PC-3 (cell line): Measurements from ENCODE around the gene CEP126. TPM values are rescaled to one million over a fixed set of nuclear protein-coding genes. Genes with fewer than 3 reads are reported as not detected.

ENCODE experiments used
- ATAC-seq: fragments of 200-7000 bp; cut with Tn5 transposase; 2 replicates; pipeline ENCODE4 v1.9.1; 2020; ENCODE audit warnings: mild to moderate bottlenecking, moderate library complexity
- BruUV-seq: library from RNA; stranded (reverse); fragments of 400-500 nt; replicated peaks from 2 replicates; lab custom pipeline; 2021; lab: Mats Ljungman, UMichigan
- CTCF ChIA-PET: fragments of 300-600 bp; sonication (Branson Sonifier 250); formaldehyde crosslinking; loops from one replicate; lab custom pipeline; 2022; ENCODE audit warnings: antibody characterized with exemption; lab: Charles Lee
- POLR2A ChIA-PET: fragments of 300-600 bp; sonication (Branson Sonifier 250); formaldehyde crosslinking; loops from one replicate; lab custom pipeline; 2022; ENCODE audit warnings: antibody characterized with exemption; ENCODE audit not compliant: unreplicated experiment; lab: Charles Lee
- DNase-seq: peaks from one replicate; pipeline ENCODE4 v3.0.0-alpha.2; 2015
- H2AFZ ChIP-seq: fragments of 300-600 bp; sonication (generic); 2 replicates; pipeline ENCODE4 v1.6.0; 2016; ENCODE audit warnings: antibody characterized with exemption, low read length
- H3F3A ChIP-seq: fragments of 300-600 bp; sonication (generic); one replicate; pipeline ENCODE4 v1.6.0; 2017; ENCODE audit warnings: antibody characterized with exemption, low read length, control low read depth, mild to moderate bottlenecking; ENCODE audit not compliant: unreplicated experiment
- H3K27ac ChIP-seq: fragments of 300-600 bp; sonication (generic); 2 replicates; pipeline ENCODE4 v1.5.1; 2016; ENCODE audit warnings: mild to moderate bottlenecking, low read length
- H3K27me3 ChIP-seq: fragments of 300-600 bp; sonication (generic); 2 replicates; pipeline ENCODE4 v1.6.1; 2016; ENCODE audit warnings: low read length, mixed read lengths
- H3K36me3 ChIP-seq: fragments of 300-600 bp; sonication (generic); 2 replicates; pipeline ENCODE4 v1.6.1; 2016; ENCODE audit warnings: low read depth, mixed run types, low read length, mixed read lengths
- H3K4me1 ChIP-seq: fragments of 300-600 bp; sonication (generic); 2 replicates; pipeline ENCODE4 v1.5.1; 2016; ENCODE audit warnings: low read length; ENCODE audit not compliant: insufficient read depth
- H3K4me2 ChIP-seq: fragments of 300-600 bp; sonication (generic); 2 replicates; pipeline ENCODE4 v1.6.0; 2016; ENCODE audit warnings: low read length
- H3K4me3 ChIP-seq: fragments of 300-600 bp; sonication (generic); 2 replicates; pipeline ENCODE4 v1.5.1; 2016; ENCODE audit warnings: mild to moderate bottlenecking, low read length, mixed read lengths
- H3K79me2 ChIP-seq: fragments of 300-600 bp; sonication (generic); 2 replicates; pipeline ENCODE4 v1.6.1; 2017; ENCODE audit warnings: low read length, mixed read lengths
- H3K9ac ChIP-seq: fragments of 300-600 bp; sonication (generic); 2 replicates; pipeline ENCODE4 v1.6.0; 2016; ENCODE audit warnings: mild to moderate bottlenecking, low read length
- H3K9me2 ChIP-seq: fragments of 300-600 bp; sonication (generic); replicated peaks from 2 replicates; pipeline ENCODE4 v1.6.1; 2016; ENCODE audit warnings: mixed run types, low read length, mixed read lengths
- H3K9me3 ChIP-seq: fragments of 300-600 bp; sonication (generic); 2 replicates; pipeline ENCODE4 v1.6.1; 2016; ENCODE audit warnings: low read length, mixed read lengths
- H4K20me1 ChIP-seq: fragments of 300-600 bp; sonication (generic); 2 replicates; pipeline ENCODE4 v1.6.1; 2016; ENCODE audit warnings: low read length, mixed read lengths
- CTCF ChIP-seq: fragments of 300-600 bp; sonication (generic); conservative IDR thresholded peaks from 2 replicates; pipeline ENCODE4 v1.5.1; 2017; ENCODE audit warnings: antibody characterized with exemption, low read depth, mild to moderate bottlenecking, low read length
- EZH2 ChIP-seq: fragments of 300-600 bp; sonication (generic); IDR thresholded peaks from one replicate; pipeline ENCODE4 v1.6.1; 2017; ENCODE audit warnings: antibody characterized with exemption, mild to moderate bottlenecking, low read length; ENCODE audit not compliant: unreplicated experiment
- EZH2phosphoT487 ChIP-seq: fragments of 300-600 bp; sonication (generic); IDR thresholded peaks from 2 replicates; pipeline ENCODE4 v1.6.1; 2018; ENCODE audit warnings: mild to moderate bottlenecking, antibody characterized with exemption, low read length, borderline replicate concordance
- intact Hi-C: fragments of 100-400 bp; cut with micrococcal nuclease; formaldehyde crosslinking; loops from 2 replicates; pipeline ENCODE4 v1.9.0; 2023
- total RNA-seq: library from RNA; depleted of rRNA; stranded (reverse); fragments of >200 nt; gene quantifications from 2 replicates; pipeline ENCODE4 v1.2.3, GENCODE V29; 2014

CEP126 gene
- total RNA-seq, 1 experiment from 2014 or later: 2.5 TPM

DNA sequence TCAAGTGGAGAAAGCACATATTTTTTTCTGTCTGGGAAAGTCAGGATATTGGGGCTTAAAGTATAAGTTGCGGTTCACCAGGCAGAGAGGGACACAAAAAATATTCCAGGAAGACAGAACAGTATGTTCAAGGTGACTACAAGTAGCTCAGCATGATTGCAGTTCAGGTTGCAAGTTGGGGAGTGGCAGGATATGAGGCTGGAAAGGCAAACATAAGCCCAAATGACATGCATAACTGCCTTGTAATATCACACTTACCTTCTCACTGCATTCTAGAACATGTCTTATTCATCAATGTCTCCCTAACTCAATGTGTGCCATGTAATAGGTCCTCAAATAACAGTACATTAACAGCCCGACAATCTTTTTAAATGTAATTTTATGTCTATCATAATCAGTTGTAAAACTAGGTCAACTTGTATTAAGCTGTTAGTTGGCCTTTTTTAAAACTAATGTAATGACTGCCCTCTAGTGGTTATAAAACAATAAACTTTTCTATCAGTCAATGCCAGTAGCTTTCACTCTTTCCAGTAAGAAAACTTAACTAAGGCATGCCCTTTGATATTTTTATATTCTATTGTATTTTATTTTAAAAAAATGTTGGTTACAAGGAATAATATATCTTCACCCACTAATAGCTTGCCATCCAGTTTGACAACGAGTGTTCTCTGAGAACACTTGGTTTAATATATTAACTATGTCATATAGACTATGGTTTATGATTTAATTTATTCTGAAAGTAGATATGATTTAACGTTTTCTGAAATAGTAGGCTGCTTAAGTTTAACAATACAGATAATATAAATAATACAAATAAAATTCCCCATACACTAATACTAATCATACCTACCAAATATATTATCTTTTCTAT, 93.0 kb downstream of the CEP126 start:
- BruUV-seq: TSS peak; percentile 65
- Histone ChIP-seq H4K20me1 (no peaks in the 10 kb centered on the region), H3K9me2 (no peaks in the 10 kb centered on the region), H3F3A (peaks cover 17% of the 10 kb centered on the region), H3K79me2 (no peaks in the 10 kb centered on the region), H3K36me3 (no peaks in the 10 kb centered on the region), H2AFZ (peak overlapping the region; percentile 15; the same call in 1 of the 2 replicates), H3K4me2 (peak overlapping the region; percentile 76), H3K9ac (peak overlapping the region; percentile 59), H3K27ac (peak overlapping the region; percentile 90), H3K4me1 (peaks cover 61% of the 10 kb centered on the region), H3K9me3 (no peaks in the 10 kb centered on the region), H3K27me3 (no peaks in the 10 kb centered on the region), H3K4me3 (peak overlapping the region; percentile 41)
- intact Hi-C loops: loop anchor here (1.0 to 2.0 kb wide), 7 partner anchors 33 to 561 kb away; partner anchors contain the start of gene CEP126
- ATAC-seq: peak; percentile 75
- ChIA-PET CTCF (interaction anchor here (0.6 to 2.3 kb wide), 13 partner anchors 9 to 549 kb away, joined by 4 to 43 read pairs (median 8); partner anchors contain the start of gene CEP126), POLR2A (interaction anchor here (0.7 to 1.0 kb wide), 6 partner anchors 16 to 311 kb away, joined by 3 to 12 read pairs (median 4); no protein-coding TSS in a partner anchor)
- TF ChIP-seq EZH2 (no peak), CTCF (peak; percentile 85)
- peak; percentile 96 for DNase-seq

- peaks cover 62% of the 10 kb centered on the region for H3K4me1 ChIP-seq
Measured at GRCh38 chr11:102010776-102011494, 96.1 kb downstream of the CEP126 start.

More at GRCh38 chr11:102010776-102011494, 96.1 kb downstream of the CEP126 start:
- ChIA-PET POLR2A (interaction anchor here (1.2 kb wide), 1 partner anchor 96 kb away, joined by 4 read pairs; the partner anchor contains the start of gene CEP126), CTCF (interaction anchor here (0.6 to 1.0 kb wide), 2 partner anchors 109 to 257 kb away, joined by 4 to 14 read pairs; no protein-coding TSS in a partner anchor)
- no peak for TF ChIP-seq EZH2phosphoT487
- TF ChIP-seq EZH2: no peak
- TF ChIP-seq CTCF: no peak
- ATAC-seq (peak; percentile 86), DNase-seq (peak; percentile 99)
- H3K4me3 ChIP-seq: peak overlapping the region; percentile 57
- peak overlapping the region; percentile 49 for H3K9ac ChIP-seq
- peaks cover 17% of the 10 kb centered on the region for H3F3A ChIP-seq
- peak overlapping the region; percentile 80 for H3K27ac ChIP-seq
- TSS peak; percentile 25 for BruUV-seq
- no peaks in the 10 kb centered on the region for H3K79me2 ChIP-seq
- no peaks in the 10 kb centered on the region for H3K9me3 ChIP-seq
- H3K9me2 ChIP-seq: no peaks in the 10 kb centered on the region
- peak overlapping the region; percentile 62 for H2AFZ ChIP-seq
- H3K4me2 ChIP-seq: peak overlapping the region; percentile 80
- H4K20me1 ChIP-seq: no peaks in the 10 kb centered on the region
- no peaks in the 10 kb centered on the region for H3K27me3 ChIP-seq
- intact Hi-C loops: loop anchor here (1.0 kb wide), 2 partner anchors 99 to 167 kb away; partner anchors contain the start of gene YAP1
- H3K36me3 ChIP-seq: no peaks in the 10 kb centered on the region
